GM12865 (cell line): ENCODE measurements around the gene BCO1.

Source experiments
- DNase-seq: peaks from one replicate; pipeline ENCODE4 v3.0.0; 2010; ENCODE audit warnings: low read depth
- H3K4me3 ChIP-seq: 2 replicates; pipeline ENCODE4 v1.5.1; 2011; ENCODE audit warnings: mild to moderate bottlenecking, low read depth, low read length, control low read depth
- TF ChIP-seq, protein P1 (sequence below): IDR thresholded peaks from 2 replicates; pipeline ENCODE4 v1.5.1; 2011; ENCODE audit warnings: low read length, control low read depth, low read depth, inconsistent platforms; ENCODE audit not compliant: insufficient read depth; ENCODE audit errors: missing control alignments

The BCO1 gene

DNA sequence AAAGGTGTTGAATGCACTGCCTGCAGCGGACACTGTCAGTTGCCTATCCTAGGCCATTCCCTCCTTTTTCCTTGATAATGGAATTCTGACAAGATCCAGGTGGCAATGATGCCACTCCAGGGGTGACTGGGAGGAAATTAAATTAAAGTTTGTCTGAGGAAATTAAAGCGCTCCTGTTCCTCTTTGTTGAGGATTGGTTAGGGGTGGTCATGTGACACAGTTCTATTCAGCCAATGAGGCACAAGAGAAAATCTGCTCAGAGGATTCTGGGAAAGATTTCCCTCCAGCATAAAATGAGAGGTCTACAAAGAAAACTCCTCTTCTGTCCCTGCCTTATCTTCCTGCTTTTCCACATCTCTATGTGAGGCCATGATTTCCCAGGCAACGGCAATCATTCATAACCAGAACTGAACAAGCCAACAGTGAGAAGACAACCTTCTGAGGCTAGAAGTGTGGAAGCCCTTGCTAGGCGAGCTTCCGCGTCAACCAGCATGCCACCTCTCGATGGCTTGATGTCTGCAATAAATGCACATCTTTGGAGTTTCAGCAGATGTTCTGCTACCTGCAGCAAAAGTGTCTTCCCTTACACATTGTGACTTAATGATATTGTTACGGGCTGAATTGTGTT, 5.6 kb upstream of the BCO1 start:
- no peak overlapping the region for H3K4me3 ChIP-seq
- no peak for DNase-seq
- TF ChIP-seq, protein P1, sequence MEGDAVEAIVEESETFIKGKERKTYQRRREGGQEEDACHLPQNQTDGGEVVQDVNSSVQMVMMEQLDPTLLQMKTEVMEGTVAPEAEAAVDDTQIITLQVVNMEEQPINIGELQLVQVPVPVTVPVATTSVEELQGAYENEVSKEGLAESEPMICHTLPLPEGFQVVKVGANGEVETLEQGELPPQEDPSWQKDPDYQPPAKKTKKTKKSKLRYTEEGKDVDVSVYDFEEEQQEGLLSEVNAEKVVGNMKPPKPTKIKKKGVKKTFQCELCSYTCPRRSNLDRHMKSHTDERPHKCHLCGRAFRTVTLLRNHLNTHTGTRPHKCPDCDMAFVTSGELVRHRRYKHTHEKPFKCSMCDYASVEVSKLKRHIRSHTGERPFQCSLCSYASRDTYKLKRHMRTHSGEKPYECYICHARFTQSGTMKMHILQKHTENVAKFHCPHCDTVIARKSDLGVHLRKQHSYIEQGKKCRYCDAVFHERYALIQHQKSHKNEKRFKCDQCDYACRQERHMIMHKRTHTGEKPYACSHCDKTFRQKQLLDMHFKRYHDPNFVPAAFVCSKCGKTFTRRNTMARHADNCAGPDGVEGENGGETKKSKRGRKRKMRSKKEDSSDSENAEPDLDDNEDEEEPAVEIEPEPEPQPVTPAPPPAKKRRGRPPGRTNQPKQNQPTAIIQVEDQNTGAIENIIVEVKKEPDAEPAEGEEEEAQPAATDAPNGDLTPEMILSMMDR: no peak

DNA sequence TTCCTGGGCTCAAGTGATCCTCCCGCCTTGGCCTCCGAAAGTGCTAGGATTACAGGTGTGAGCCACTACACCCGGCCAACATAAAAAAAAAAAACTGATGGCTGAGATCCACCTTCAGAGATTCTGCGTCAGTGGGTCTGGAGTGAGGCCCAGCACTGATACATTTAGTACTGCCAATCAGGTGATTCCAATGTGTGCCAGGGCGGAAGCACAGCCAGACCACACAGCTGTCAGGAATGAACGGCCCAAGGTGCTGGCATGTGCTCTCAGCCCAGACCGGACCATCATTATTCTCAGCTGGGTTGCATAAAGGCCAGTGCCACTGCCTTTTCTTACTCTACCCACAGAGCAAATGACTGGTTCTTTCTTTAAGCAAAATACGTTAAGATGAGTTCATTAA, 1.2 kb upstream of the BCO1 start:
- H3K4me3 ChIP-seq: no peak overlapping the region
- DNase-seq: no peak
- TF ChIP-seq, protein P1: no peak

DNA sequence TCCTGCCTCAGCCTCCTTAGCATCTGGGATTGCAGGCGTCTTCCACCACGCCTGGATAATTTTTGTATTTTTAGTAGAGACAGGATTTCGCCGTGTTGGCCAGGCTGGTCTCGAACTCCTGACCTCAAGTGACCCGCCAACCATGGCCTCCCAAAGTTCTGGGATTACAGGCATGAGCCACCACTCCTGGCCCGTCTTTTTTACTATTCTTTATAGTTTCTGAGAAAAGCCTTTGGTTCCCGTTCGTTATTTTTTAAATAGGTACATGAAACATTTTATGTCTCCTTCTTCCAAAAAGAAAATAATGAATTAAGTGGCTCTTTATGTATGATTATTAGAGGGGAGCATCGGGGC, 570 bp upstream of the BCO1 start:
- no peak overlapping the region for H3K4me3 ChIP-seq
- TF ChIP-seq, protein P1: no peak

DNA sequence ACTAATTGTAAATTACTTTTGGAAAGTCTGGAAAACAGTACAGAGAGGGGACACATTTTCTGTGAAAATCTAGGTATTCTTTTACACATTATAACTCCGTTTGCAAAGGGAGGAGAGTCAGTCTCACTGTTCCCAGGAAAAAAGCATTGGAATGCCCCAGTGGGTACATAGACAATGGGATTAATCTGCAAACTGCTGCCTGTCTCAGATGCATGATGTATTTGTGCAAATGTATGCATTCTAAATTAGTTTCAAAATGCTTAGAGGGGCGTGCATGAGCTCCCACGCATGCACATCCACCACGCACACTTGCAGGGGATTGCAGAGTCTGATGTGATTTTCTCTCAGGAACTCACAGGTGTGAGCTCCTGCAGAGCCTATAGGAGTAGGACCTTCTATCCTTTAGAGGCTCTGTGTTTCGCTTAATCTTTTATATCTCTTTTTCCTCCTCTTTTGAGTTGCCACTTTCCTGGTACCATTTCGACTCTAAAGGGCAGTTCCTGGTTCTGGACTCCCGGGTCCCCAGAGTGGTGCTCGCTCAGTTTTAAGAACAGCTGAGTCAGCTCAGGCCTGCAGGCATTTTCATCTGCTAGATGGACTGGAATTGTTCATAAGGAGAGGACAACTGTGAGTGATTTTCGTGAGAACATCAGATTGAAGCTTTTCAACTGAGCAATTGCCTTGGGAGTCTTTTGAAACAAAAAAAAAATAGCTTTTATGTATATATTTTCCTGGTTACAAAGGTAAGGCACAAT, 1.1 kb downstream of the BCO1 start:
- DNase-seq: no peak
- no peak overlapping the region for H3K4me3 ChIP-seq
- TF ChIP-seq, protein P1: no peak

More for the DNA sequence above, 570 bp upstream of the BCO1 start:
- DNase-seq: no peak

DNA sequence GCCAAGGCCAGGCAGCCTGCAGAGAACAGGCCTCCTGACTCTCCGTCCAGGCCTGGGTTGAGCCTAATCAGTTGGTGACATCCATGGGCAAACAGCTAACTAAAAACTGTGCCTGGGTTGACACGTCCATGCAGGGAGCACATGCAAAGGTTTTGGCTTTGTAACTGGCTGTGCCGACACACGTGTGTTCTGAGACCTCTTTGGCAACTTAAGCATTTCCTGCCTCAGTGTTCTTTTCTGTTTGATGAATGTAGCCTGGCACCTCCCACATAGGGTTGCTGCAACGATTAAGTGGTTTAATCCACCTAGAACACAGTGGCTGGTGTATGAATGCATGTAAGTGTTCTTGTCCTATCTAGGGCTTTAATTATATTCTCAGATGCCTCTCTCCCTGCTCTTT, 3.2 kb downstream of the BCO1 start:
- TF ChIP-seq, protein P1: no peak
- H3K4me3 ChIP-seq: no peak overlapping the region
- no peak for DNase-seq

DNA sequence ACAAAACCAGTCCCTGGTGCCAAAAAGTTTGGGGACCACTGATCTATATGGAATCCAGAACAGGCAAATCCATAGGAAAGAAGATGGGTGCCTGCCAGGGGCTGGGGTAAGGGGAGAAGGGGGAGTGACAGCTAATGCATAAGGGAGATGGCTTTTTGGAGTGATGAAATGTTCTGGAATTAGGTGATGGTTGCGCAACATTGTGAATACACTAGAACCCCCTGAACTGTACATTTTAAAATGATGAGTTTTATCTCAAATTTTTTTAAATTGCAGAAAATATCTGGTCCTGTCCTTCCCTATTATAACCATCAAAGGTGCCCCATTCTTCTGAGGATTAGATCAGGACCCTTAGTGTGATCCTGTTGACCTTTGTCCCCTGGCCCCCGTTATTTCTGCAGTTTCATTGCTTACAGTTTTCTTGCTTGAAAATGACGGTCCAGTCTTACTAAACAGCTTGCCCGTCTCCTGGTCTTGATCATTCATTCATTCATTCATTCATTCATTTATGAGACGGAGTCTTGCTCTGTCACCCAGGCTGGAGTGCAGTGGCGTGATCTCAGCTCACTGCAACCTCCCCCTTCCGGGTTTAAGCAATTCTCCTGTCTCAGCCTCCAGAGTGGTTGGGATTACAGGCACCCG, 4.6 kb downstream of the BCO1 start:
- DNase-seq: no peak
- TF ChIP-seq, protein P1: no peak
- H3K4me3 ChIP-seq: no peak overlapping the region

DNA sequence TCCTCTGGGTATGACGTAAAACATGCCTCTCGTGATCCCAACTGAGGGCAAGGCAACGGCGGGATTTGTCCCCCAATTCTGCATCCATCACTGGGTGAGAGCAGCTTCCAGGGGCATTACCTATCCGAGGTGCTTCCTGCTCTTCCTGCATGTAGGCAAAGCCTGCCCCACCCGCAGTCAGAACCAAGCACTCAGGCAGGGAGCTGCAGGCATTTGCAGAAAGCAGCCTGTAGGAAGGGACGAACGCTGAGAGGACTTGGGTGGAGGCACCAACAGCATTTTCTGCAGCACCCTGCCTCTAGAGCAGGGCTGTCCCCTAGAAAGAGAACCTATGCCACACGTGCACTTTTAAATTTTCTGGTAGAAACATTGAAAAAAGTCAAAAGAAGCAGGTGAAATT, 5.5 kb downstream of the BCO1 start:
- TF ChIP-seq, protein P1: no peak
- H3K4me3 ChIP-seq: no peak overlapping the region
- DNase-seq: no peak
